ENCODE measurements around the gene LAPTM5. TPM values are rescaled to one million over a fixed set of nuclear protein-coding genes. Genes with fewer than 3 reads are reported as not detected.

The LAPTM5 gene
- total RNA-seq, 1 experiment from 2014 or later: 0.15 TPM

GRCh38 chr1:30791868-30792267 lies 34.3 kb upstream of the LAPTM5 start:
- Mint-ChIP-seq H3K9me3 (no peaks in the 10 kb centered on the region), H3K4me3 (no peak overlapping the region), H3K27ac (no peak overlapping the region), H3K27me3 (ENCODE audit: low read depth) (peaks cover 9% of the 10 kb centered on the region), H3K4me1 (peaks cover 0 to 12% of the 10 kb centered on the region in 2 experiments; a peak in 2 of 4 replicates), H3K36me3 (ENCODE audit: insufficient read depth in 1 of 3, low read depth in 3 of 3) (no peaks in the 10 kb centered on the region)
- Histone ChIP-seq H4K20me1 (ENCODE audit: control insufficient read depth, insufficient read depth, insufficient read length) (no peaks in the 10 kb centered on the region), H3K9ac (ENCODE audit: extremely low read depth, insufficient read length, low read length) (no peak overlapping the region), H3K14ac (ENCODE audit: insufficient read depth, low read length) (no peak overlapping the region), H4K8ac (replicated peaks; ENCODE audit: insufficient read length, low read depth, low read length) (no peak overlapping the region), H3K23ac (ENCODE audit: insufficient read length, low read depth, low read length) (no peak overlapping the region), H3K27me3 (ENCODE audit: insufficient read depth, low read length) (no peaks in the 10 kb centered on the region), H3K79me2 (ENCODE audit: insufficient read depth, low read length) (no peaks in the 10 kb centered on the region), H3K4me1 (ENCODE audit: insufficient read depth, low read length) (no peaks in the 10 kb centered on the region), H3K4me2 (ENCODE audit: insufficient read depth, insufficient read length, low read length) (no peak overlapping the region), H3T11ph (ENCODE audit: low read length) (no peak overlapping the region), H2BK5ac (ENCODE audit: insufficient read length, low read length) (no peak overlapping the region), H3K18ac (ENCODE audit: insufficient read length, low read depth, low read length) (no peak overlapping the region), H2BK12ac (ENCODE audit: insufficient read length, low read depth, low read length) (no peak overlapping the region), H2BK15ac (ENCODE audit: low read depth, low read length) (no peak overlapping the region), H3K9me3 (ENCODE audit: control insufficient read depth, low read depth, low read length) (no peaks in the 10 kb centered on the region), H2BK120ac (ENCODE audit: low read depth, low read length, poor library complexity, severe bottlenecking) (no peak overlapping the region), H2AK5ac (ENCODE audit: insufficient read length, low read length) (no peak overlapping the region), H4K5ac (ENCODE audit: insufficient read length, low read depth, low read length) (no peak overlapping the region), H3K4ac (ENCODE audit: low read depth, low read length) (no peak overlapping the region), H3K23me2 (ENCODE audit: insufficient read length, low read depth, low read length, poor library complexity, severe bottlenecking) (no peaks in the 10 kb centered on the region), H4K91ac (ENCODE audit: insufficient read length, low read depth, low read length) (no peak overlapping the region), H2BK20ac (ENCODE audit: low read depth, low read length, poor library complexity, severe bottlenecking) (no peak overlapping the region), H3K27ac (ENCODE audit: insufficient read length, low read depth, low read length) (no peak overlapping the region), H2AFZ (ENCODE audit: low read length) (no peak overlapping the region), H3K56ac (ENCODE audit: insufficient read length, low read depth, low read length) (no peak overlapping the region), H3K79me1 (ENCODE audit: insufficient read depth, low read depth, low read length, poor library complexity, severe bottlenecking) (no peaks in the 10 kb centered on the region)
- no peak for DNase-seq
- no peak for TF ChIP-seq CTCF (conservative IDR thresholded peaks at IDR 0.05)
- WGBS (ENCODE audit: extremely low coverage, insufficient read length, low lambda C conversion rate): no CpG with 5 or more reads among the region's 5 CpGs
